NCI-H1417 treated with DMSO at 0.1 percent for 48 hours (cell line): ENCODE results near the gene MRTFB.

Experiments
- DNase-seq: peaks from one replicate; lab custom pipeline; 2025; lab: John Stamatoyannopoulos, UW

The MRTFB gene

DNA sequence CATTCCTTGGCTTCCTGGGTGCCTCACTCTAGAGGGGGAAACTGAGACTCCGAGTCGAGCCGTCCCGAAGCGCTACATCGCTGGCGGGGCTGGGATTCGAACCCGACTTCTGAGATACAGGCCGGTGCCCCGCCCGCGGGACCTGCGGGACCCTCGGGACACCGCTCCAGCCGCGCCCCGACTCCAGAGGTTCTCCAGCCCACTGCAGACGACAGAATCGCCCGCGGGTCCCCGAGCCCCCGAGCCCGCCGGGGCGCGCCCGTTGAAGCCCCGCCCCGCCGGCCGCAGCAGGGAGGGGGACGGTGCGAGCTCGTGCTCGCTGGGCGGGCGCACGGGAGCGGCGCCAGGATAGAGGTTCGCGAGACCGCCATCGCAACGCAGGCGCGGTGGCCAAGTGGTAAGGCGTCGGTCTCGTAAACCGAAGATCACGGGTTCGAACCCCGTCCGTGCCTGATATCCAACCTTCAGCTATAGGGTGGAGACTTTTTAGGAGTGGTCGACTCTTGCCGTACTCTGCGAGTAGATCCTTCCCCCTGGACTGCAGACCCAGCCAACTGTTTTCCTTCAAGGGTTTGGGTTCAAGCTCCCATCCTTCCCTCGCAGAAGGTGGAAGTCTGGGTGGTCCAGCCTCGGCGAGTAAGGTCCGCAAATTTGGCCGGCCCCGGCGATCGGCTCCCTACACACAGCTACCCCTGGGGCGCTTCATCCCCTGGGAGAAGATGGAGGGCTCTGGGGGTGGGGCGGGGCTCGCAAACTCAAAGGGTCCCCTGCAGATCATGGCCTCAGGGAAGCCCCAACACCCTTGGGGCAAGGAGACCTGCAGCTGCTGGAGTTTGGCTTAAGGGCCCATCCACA lies 214.6 kb downstream of the MRTFB start:
- peak; percentile 64 for DNase-seq

- no peak for DNase-seq
Measured at GRCh38 chr16:14286368-14287230, 215.5 kb downstream of the MRTFB start.

DNA sequence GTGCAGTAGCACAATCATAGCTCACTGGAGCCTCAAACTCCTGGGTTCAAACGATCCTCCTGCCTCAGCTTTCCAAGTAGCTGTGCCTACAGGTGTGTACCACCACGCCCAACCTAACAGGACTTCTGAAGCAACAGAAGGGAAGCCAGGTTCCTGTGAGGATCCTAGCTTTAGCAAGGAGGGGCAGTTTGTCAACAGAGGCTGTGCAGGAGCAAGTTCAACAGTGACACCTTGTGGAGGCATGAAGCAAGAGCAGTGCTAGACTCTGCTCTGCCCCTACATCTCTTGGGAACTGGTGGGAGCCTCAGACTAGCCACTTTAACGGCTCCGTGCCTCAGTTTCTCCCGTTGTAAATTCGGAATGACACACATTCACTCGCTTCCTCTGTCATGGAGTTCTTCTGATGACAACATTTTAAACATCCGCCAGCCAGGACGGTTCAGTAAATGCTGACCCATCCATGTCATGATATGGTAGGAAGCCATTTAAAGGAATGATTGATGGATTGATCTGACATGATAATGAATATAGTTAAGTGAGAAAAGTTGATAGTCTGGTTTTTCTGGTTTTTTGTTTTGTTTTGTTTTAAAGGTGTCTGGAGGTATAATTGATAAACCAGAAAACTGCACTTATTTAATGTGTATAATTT lies 218.7 kb downstream of the MRTFB start:
- DNase-seq: no peak

GRCh38 chr16:14291286-14291685 lies 220.2 kb downstream of the MRTFB start:
- DNase-seq: no peak

GRCh38 chr16:14292051-14292825 lies 221.1 kb downstream of the MRTFB start:
- no peak for DNase-seq

GRCh38 chr16:14296663-14297062 lies 225.5 kb downstream of the MRTFB start:
- no peak for DNase-seq

DNA sequence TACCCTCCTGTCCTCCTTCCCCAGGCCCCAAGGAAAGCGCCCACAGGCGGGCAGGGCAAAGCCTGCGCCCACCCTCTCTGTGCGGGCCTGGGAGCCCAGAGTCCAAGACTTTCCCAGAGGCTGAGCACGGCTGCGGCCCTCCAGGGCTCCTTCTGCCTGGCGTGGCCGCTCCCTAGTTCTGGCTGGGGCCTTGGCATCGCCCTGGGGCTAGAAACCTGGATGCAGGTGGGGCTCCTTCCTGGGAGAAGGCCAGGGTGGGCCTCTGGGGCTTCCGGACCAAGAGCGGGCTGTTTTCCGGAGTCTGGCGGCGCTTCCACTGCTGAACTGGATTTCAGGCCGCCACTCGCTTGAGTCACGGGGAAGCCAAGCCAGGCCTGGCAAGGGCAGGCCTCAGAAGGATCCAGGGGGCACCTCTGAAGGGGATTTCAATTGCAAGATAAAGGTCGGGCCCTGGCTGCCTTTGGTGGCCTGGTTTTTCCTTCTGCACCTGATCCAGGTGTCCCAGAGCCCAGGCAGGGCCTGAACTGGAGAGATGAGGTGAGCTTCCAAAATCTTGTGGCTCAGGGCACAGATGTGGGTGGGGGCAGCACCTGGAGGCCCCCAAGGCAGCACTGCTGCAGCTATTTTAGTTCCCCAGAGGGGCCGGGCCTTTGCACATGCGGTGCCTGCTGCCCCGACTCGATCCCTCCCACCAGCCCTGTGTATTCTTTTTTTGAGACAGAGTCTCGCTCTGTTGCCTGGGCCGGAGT lies 227.4 kb downstream of the MRTFB start:
- DNase-seq: no peak

- DNase-seq: no peak
Measured at GRCh38 chr16:14300705-14301168, 229.6 kb downstream of the MRTFB start.

DNA sequence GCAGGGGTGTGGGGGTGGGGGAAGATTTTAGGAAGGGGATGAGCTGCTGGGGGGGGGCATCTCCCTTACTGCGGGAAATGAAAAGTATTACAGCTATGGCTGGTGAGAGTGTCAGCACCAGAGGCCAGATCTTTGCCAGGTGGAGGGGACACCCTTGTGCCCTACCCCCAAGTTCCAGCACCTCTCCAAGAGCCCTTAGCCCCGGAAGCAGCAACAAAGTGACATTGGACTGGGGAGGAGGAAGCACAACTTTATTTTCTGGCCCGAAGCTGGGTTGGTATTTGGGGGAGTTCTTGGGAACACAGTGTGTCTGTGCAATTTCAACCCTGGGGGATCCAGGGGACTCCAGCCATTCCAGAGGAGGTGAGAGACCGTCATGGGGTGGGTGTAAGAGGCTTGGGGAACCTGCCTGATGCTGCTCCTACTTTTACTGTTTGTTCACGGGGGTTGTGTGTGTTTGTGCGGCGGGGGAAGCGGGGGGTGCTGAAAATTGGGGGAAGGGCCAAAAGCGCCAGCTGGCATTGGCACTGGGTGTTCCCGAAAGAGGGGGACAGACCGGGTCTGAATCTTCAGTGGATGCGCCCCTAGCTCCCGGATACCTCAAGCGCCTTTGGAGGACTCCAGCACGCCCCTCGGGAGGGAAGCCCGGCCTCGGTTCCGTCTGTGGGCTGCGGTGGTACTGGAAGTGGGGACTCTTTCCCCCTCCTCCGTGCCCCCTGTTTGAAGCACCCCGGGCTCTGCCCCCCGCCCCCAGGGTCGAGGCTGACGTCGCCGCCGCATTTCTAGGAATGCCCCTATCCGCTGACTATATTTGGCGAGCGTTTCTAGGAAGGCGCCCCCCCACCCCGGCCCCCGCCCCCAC lies 230.3 kb downstream of the MRTFB start:
- DNase-seq: no peak

DNA sequence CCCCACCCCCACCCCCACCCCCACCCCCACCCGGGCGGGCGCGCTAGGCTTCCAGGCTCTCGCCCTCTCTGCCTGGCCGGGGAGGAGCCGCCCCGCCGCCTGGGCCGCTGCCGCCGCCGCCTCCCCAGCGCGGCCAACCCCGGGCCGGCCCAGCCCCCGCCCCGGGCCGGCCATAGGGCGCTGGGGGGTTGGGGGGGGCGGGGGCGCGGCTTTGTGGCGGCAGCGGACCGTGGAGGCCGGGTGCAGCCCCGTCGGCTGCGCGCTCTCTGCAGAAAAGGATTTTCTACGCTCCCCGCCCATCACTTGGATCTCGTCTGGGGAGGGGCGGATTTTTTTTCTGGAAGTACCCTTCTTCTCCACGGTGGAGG lies 230.9 kb downstream of the MRTFB start:
- no peak for DNase-seq

GRCh38 chr16:14302399-14303181 lies 231.5 kb downstream of the MRTFB start:
- DNase-seq: no peak

- no peak for DNase-seq
Measured at GRCh38 chr16:14303182-14303618, 232.1 kb downstream of the MRTFB start.

GRCh38 chr16:14303639-14304394 lies 232.7 kb downstream of the MRTFB start:
- DNase-seq: no peak

GRCh38 chr16:14304891-14305460 lies 233.9 kb downstream of the MRTFB start:
- no peak for DNase-seq

DNA sequence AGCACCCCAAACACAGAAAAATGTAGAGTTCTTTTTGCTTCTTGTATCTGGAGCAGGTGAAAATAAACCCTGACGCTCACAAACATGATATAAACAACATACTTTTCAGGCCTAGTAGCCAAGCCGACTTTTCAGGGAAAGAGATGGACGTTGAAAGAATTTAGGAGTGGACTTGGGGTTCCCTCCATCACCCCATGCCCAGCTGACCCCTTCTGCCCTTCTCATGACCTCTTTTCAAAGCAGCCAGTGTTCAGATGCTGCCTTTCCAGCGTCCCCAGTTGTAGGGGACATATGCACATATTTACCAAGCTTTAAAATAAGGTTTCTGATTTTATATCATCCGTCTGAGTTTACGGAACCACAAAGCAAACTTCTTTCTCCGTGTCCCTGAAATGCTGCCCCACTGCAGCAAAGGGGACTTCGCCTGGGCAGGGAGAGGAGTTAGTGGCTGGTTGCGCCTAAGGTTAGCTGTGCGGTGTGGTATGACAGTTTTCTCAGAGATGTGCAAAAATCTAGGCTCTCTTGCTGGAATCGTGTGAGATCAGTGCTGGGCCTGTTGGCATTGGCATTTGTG lies 235.5 kb downstream of the MRTFB start:
- no peak for DNase-seq

DNA sequence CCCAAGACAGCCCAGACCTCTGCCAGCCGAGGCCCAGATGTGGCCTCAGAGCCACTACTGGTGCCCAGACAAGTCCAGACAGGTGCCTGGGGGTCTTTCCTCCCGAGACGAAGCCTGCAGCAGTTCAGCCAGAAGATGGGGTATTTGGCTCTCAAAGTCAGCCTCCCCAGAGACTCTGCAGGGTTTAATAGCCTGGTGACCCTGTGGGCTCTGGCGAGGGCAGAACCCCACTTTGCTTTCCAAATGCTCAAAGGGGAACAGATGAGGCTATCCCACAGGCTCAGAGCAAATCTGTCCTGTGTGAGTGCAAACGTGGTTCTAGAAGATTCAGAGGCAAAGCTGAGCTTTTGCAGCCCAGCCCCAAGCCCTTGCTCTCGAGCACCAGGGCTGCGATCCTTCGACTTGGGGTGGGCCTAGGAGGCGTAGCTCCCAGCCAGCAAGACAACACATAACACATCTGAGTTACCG lies 236.0 kb downstream of the MRTFB start:
- DNase-seq: no peak

GRCh38 chr16:14307527-14308367 lies 236.6 kb downstream of the MRTFB start:
- no peak for DNase-seq
